ENCODE results near the gene ANKRD49. TPM values are rescaled to one million over a fixed set of nuclear protein-coding genes. Genes with fewer than 3 reads are reported as not detected.

ANKRD49 gene
- total and polyA plus RNA-seq, 4 donors = 10.4 to 22.6 (median 15.5) TPM

- Histone ChIP-seq H3K9me3 (ENCODE audit: control insufficient read depth in 4 of 4, insufficient read depth in 3 of 4, low read length in 3 of 4) (no peaks in the 10 kb centered on the region), H3K27me3 (ENCODE audit: control insufficient read depth in 3 of 3, insufficient read depth in 3 of 3, low read length in 2 of 3) (peaks cover 0 to 6% (median 3%) of the 10 kb centered on the region in 3 donors), H3K4me1 (ENCODE audit: control insufficient read depth in 5 of 5, insufficient read depth in 5 of 5, low read length in 5 of 5) (peaks cover 0 to 12% (median 2%) of the 10 kb centered on the region in 5 donors), H3K36me3 (ENCODE audit: control insufficient read depth in 4 of 4, insufficient read depth in 4 of 4, low read length in 4 of 4) (no peaks in the 10 kb centered on the region), H3K4me3 (no peak overlapping the region), H3K27ac (ENCODE audit: low read depth in 1 of 2, low read length in 1 of 2) (no peak overlapping the region), H3K9ac (ENCODE audit: insufficient read depth in 1 of 2, low read length in 2 of 2) (no peak overlapping the region)
- no peak for DNase-seq
- ATAC-seq (ENCODE audit: insufficient read depth, low FRiP score) = no peak
- TF ChIP-seq CTCF (IDR thresholded peaks at IDR 0.05; ENCODE audit: control extremely low read depth, extremely low read depth) = no peak
- 82 to 85% methylated on average over 2 of the region's 2 CpGs for WGBS, 2 donors
Measured at GRCh38 chr11:94515398-94515797, 21.6 kb downstream of the ANKRD49 start.

- H3K36me3 ChIP-seq (ENCODE audit: control insufficient read depth in 4 of 4, insufficient read depth in 4 of 4, low read length in 4 of 4) = no peaks in the 10 kb centered on the region
- 0 to 68% methylated on average over 1 of the region's 1 CpG for WGBS, 2 donors
- no peak for TF ChIP-seq CTCF (IDR thresholded peaks at IDR 0.05; ENCODE audit: control extremely low read depth, extremely low read depth)
- no peak overlapping the region for H3K27ac ChIP-seq (ENCODE audit: low read depth in 1 of 2, low read length in 1 of 2)
- ATAC-seq (ENCODE audit: insufficient read depth, low FRiP score) (no peak), DNase-seq (no peak)
- peaks cover 0 to 12% (median 2%) of the 10 kb centered on the region in 5 donors for H3K4me1 ChIP-seq (ENCODE audit: control insufficient read depth in 5 of 5, insufficient read depth in 5 of 5, low read length in 5 of 5)
- no peak overlapping the region for H3K9ac ChIP-seq (ENCODE audit: insufficient read depth in 1 of 2, low read length in 2 of 2)
- no peak overlapping the region for H3K4me3 ChIP-seq
- peaks cover 0 to 6% (median 3%) of the 10 kb centered on the region in 3 donors for H3K27me3 ChIP-seq (ENCODE audit: control insufficient read depth in 3 of 3, insufficient read depth in 3 of 3, low read length in 2 of 3)
- no peaks in the 10 kb centered on the region for H3K9me3 ChIP-seq (ENCODE audit: control insufficient read depth in 4 of 4, insufficient read depth in 3 of 4, low read length in 3 of 4)
Measured at GRCh38 chr11:94516725-94517124, 22.9 kb downstream of the ANKRD49 start.

GRCh38 chr11:94518300-94518699 is 24.5 kb downstream of the ANKRD49 start:
- no peak overlapping the region for H3K27ac ChIP-seq (ENCODE audit: low read depth in 1 of 2, low read length in 1 of 2)
- H3K4me3 ChIP-seq = no peak overlapping the region
- peaks cover 0 to 2% (median 0%) of the 10 kb centered on the region in 5 donors for H3K4me1 ChIP-seq (ENCODE audit: control insufficient read depth in 5 of 5, insufficient read depth in 5 of 5, low read length in 5 of 5)
- TF ChIP-seq CTCF (IDR thresholded peaks at IDR 0.05; ENCODE audit: control extremely low read depth, extremely low read depth) = no peak
- H3K9me3 ChIP-seq (ENCODE audit: control insufficient read depth in 4 of 4, insufficient read depth in 3 of 4, low read length in 3 of 4) = no peaks in the 10 kb centered on the region
- H3K9ac ChIP-seq (ENCODE audit: insufficient read depth in 1 of 2, low read length in 2 of 2) = no peak overlapping the region
- ATAC-seq (ENCODE audit: insufficient read depth, low FRiP score) (no peak), DNase-seq (no peak)
- no peaks in the 10 kb centered on the region for H3K36me3 ChIP-seq (ENCODE audit: control insufficient read depth in 4 of 4, insufficient read depth in 4 of 4, low read length in 4 of 4)
- H3K27me3 ChIP-seq (ENCODE audit: control insufficient read depth in 3 of 3, insufficient read depth in 3 of 3, low read length in 2 of 3) = peaks cover 0 to 3% (median 3%) of the 10 kb centered on the region in 3 donors
- 73 to 92% methylated on average over 4 of the region's 4 CpGs for WGBS, 2 donors

Measured in lung (tissue), 12 donors.